Gastrocnemius medialis (tissue), 4 donors: ENCODE measurements around the gene MATN1. TPM values are rescaled to one million over a fixed set of nuclear protein-coding genes. Genes with fewer than 3 reads are reported as not detected.

Experiments used
- ATAC-seq, 2 donors: fragments of 150-250 bp; one replicate each; pipeline ENCODE4 v1.9.1; 2016
- DNase-seq, 2 donors: peaks; one replicate each; pipeline ENCODE4 v3.0.0-alpha.2; 2019
- H3K27ac ChIP-seq, 4 donors: fragments of 200-600 bp; sonication (generic); 1 replicate in 1 of 4; 2 replicates in 3 of 4; pipeline ENCODE4 v1.5.1; 2016 to 2018; ENCODE audit warnings: mild to moderate bottlenecking in 2 of 4, moderate library complexity in 1 of 4
- H3K27me3 ChIP-seq, 3 donors: fragments of 200-600 bp; sonication (generic) in 2 of 3; 1 replicate in 1 of 3; 2 replicates in 2 of 3; pipeline versions ENCODE4 v1.5.1 to v1.6.0; 2016 to 2019; ENCODE audit warnings: mild to moderate bottlenecking in 1 of 3, moderate library complexity in 1 of 3
- H3K36me3 ChIP-seq, 2 donors: fragments of 200-600 bp; sonication (generic) in 1 of 2; one replicate each; pipeline ENCODE4 v1.5.1; 2017 to 2018
- H3K4me1 ChIP-seq, 2 donors: fragments of 200-600 bp; sonication (generic) in 1 of 2; one replicate each; pipeline ENCODE4 v1.5.1; 2016 to 2017; ENCODE audit warnings: mild to moderate bottlenecking in 2 of 2
- H3K4me3 ChIP-seq, 4 donors: fragments of 200-600 bp; sonication (generic) in 3 of 4; 1 replicate in 1 of 4; 2 replicates in 3 of 4; pipeline ENCODE4 v1.5.1; 2016 to 2019; ENCODE audit warnings: mild to moderate bottlenecking in 2 of 4
- H3K9me3 ChIP-seq, 3 donors: fragments of 200-600 bp; sonication (generic) in 2 of 3; 1 replicate in 1 of 3; 2 replicates in 2 of 3; pipeline ENCODE4 v1.5.1; 2016 to 2019
- POLR2A ChIP-seq, 2 donors: fragments of 450-650 bp; IDR thresholded peaks; one replicate each; pipeline ENCODE4 v1.6.1; 2017; ENCODE audit warnings: antibody characterized with exemption in 2 of 2, mild to moderate bottlenecking in 2 of 2, moderate library complexity in 2 of 2
- in situ Hi-C, 4 donors: fragments of 200-750 bp; cut with MboI; loops; one replicate each; pipeline versions ENCODE4 v1.15.0 to v1.8.0; 2017; ENCODE audit warnings: low sequenced_read_pairs in 4 of 4
- intact Hi-C: fragments of 100-400 bp; cut with DNase I; formaldehyde crosslinking; loops from one replicate; pipeline ENCODE4 v1.15.1; 2023; ENCODE audit warnings: low total_unique reads
- total RNA-seq, 4 donors: library from RNA; depleted of rRNA; stranded (reverse); fragments of >200 nt; gene quantifications; one replicate each; pipeline versions ENCODE4 v1.1.0 to v1.2.3, GENCODE V29; 2016
- TF ChIP-seq, protein P1 (sequence below), 5 experiments: fragments of 450-650 bp in 3 of 5; fragments of 200-600 bp in 2 of 5; sonication (generic) in 2 of 5; IDR thresholded peaks in 4 of 5; conservative IDR thresholded peaks in 1 of 5; 1 replicate in 4 of 5; 2 replicates in 1 of 5; pipeline ENCODE4 v1.5.1; 2016 to 2019; ENCODE audit warnings: antibody characterized with exemption in 5 of 5, mild to moderate bottlenecking in 3 of 5, moderate library complexity in 3 of 5

MATN1 gene
- total RNA-seq, 4 donors from 2014 or later: not detected

DNA sequence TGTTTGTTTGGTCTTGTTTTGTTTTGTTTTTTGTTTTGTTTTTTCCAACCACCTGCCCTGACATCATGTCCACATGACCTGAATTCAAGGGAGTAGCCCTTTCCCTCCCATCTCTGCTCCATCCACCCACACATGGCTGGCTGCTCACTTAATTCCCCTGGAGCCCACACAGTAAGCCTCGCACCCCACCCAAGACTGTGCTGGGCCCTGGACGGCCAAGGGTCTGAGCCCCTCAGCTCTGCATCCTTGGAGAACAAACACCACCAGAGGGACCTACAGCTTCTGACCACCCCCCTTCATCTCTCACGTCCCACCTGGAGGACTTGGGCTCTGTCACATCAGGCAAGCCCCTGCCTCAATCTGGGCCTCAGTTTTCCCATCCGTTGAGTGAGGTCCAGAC, 39.1 kb downstream of the MATN1 start:
- in situ Hi-C loops (loop anchor here in 3 of 4 donors (25.0 kb wide), 4 partner anchors 897 to 1897 kb away; partner anchors contain the start of genes MECR (in 1 of the 3) and PTPRU (in 1 of the 3)), intact Hi-C loops (loop anchor here (5.0 kb wide), 1 partner anchor 937 kb away; no protein-coding TSS in a partner anchor)
- H3K36me3 ChIP-seq: no peaks in the 10 kb centered on the region
- ATAC-seq: no peak
- no peak overlapping the region for H3K27ac ChIP-seq
- TF ChIP-seq POLR2A (IDR thresholded peaks at IDR 0.05): no peak
- TF ChIP-seq, protein P1, sequence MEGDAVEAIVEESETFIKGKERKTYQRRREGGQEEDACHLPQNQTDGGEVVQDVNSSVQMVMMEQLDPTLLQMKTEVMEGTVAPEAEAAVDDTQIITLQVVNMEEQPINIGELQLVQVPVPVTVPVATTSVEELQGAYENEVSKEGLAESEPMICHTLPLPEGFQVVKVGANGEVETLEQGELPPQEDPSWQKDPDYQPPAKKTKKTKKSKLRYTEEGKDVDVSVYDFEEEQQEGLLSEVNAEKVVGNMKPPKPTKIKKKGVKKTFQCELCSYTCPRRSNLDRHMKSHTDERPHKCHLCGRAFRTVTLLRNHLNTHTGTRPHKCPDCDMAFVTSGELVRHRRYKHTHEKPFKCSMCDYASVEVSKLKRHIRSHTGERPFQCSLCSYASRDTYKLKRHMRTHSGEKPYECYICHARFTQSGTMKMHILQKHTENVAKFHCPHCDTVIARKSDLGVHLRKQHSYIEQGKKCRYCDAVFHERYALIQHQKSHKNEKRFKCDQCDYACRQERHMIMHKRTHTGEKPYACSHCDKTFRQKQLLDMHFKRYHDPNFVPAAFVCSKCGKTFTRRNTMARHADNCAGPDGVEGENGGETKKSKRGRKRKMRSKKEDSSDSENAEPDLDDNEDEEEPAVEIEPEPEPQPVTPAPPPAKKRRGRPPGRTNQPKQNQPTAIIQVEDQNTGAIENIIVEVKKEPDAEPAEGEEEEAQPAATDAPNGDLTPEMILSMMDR (IDR thresholded peaks at IDR 0.05 in 4 of 5, conservative IDR thresholded peaks at IDR 0.05 in 1 of 5): no peak
- peaks cover 31 to 40% (median 32%) of the 10 kb centered on the region in 3 donors for H3K27me3 ChIP-seq
- DNase-seq: no peak
- no peaks in the 10 kb centered on the region for H3K4me1 ChIP-seq
- no peaks in the 10 kb centered on the region for H3K9me3 ChIP-seq
- no peak overlapping the region for H3K4me3 ChIP-seq

DNA sequence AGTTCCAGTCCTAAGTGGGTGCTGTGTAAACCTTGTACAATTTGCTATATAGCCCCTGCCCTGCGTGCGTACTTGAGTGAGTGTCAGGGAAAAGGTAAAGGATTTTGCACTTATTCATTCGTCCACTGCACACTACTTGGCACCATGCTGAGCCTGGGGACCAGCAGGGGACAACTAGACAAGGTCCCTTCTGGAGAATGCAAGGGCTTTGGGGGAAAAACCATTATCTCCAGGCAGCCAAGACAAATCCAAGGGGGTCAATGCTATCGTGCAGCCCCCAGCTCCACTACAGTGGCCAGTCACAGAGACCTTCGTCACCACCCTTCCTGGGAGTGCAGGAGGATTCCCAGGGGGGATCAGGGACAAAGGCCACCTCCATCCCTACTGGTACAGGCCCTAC, 39.7 kb downstream of the MATN1 start:
- Histone ChIP-seq H3K27ac (no peak overlapping the region), H3K9me3 (no peaks in the 10 kb centered on the region), H3K36me3 (no peaks in the 10 kb centered on the region), H3K4me3 (no peak overlapping the region), H3K27me3 (peaks cover 31 to 40% (median 32%) of the 10 kb centered on the region in 3 donors), H3K4me1 (no peaks in the 10 kb centered on the region)
- DNase-seq (no peak), ATAC-seq (no peak)
- in situ Hi-C loops: loop anchor here in 3 of 4 donors (25.0 kb wide), 4 partner anchors 896 to 1896 kb away; partner anchors contain the start of genes MECR (in 1 of the 3) and PTPRU (in 1 of the 3)
- intact Hi-C loops: loop anchor here (5.0 kb wide), 1 partner anchor 936 kb away; no protein-coding TSS in a partner anchor
- TF ChIP-seq, protein P1 (IDR thresholded peaks at IDR 0.05 in 4 of 5, conservative IDR thresholded peaks at IDR 0.05 in 1 of 5): no peak
- no peak for TF ChIP-seq POLR2A (IDR thresholded peaks at IDR 0.05)

DNA sequence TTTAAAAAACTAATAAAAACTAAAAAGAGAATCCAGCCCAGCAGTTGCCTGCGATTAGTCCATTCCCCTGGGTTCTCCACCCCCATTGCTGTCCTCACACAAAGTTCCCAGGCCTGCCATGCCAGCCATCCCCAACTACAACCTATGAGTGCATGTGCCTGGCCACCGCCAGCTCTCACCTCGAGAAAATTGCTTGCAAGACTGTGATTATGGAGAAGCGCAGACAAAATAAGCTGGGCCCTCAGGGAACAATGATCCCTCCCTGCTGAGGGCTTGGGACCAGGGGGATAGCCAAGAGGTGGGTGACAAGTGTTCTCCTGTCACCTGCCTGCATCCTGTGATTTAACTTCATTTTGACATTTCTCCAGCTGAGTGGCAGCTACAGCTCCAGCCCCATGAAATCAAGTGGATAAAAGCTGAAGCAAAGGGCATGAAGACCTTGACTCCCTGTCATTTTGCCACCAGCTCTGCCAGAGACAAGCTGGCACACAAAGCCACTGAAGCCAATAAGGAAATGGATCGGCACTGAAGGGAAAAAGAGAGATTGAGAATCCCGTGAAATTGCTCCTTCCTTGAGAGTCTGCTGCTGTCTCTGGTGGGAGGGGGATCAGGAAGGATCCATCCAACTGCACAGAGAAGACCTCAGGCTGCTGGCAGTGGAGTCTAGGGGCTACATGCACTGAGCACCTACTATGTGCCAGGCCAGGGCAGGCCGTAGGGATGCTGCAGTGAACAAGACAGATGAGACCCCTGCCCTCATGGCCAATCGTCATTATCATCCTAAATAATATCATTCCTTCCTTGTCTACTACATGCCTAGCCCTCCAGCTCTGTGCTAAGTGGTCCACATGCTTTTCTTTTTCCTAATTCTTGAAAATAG, 40.7 kb downstream of the MATN1 start:
- H3K36me3 ChIP-seq: no peaks in the 10 kb centered on the region
- no peak overlapping the region for H3K27ac ChIP-seq
- no peak for DNase-seq
- in situ Hi-C loops (loop anchor here in 3 of 4 donors (25.0 kb wide), 4 partner anchors 895 to 1895 kb away; partner anchors contain the start of genes MECR (in 1 of the 3) and PTPRU (in 1 of the 3)), intact Hi-C loops (loop anchor here (5.0 kb wide), 1 partner anchor 935 kb away; no protein-coding TSS in a partner anchor)
- H3K4me3 ChIP-seq: no peak overlapping the region
- no peak for TF ChIP-seq POLR2A (IDR thresholded peaks at IDR 0.05)
- TF ChIP-seq, protein P1 (IDR thresholded peaks at IDR 0.05 in 4 of 5, conservative IDR thresholded peaks at IDR 0.05 in 1 of 5): no peak
- no peak for ATAC-seq
- H3K9me3 ChIP-seq: no peaks in the 10 kb centered on the region
- H3K4me1 ChIP-seq: no peaks in the 10 kb centered on the region
- H3K27me3 ChIP-seq: peaks cover 31 to 40% (median 32%) of the 10 kb centered on the region in 3 donors

DNA sequence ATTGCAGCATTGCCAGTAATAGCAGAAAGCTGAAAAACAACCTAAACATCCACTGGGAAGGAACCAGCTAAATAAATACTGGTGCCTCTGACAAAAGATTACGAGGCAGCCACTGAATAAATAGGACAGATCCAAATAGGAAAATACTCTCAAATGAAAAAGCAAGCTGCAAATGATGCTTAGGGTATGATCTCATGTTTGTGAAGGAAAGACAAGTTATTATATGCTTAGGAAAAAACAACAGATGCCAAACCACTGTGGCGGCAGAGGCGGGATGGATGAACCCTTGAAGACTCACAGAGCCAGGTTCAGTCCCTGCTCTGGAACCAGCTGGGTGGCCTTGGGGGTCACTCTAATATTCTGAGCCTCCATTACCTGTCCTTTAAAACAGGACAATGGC, 41.6 kb downstream of the MATN1 start:
- Histone ChIP-seq H3K4me3 (no peak overlapping the region), H3K4me1 (no peaks in the 10 kb centered on the region), H3K27ac (no peak overlapping the region), H3K36me3 (no peaks in the 10 kb centered on the region), H3K9me3 (no peaks in the 10 kb centered on the region), H3K27me3 (peaks cover 31 to 40% (median 31%) of the 10 kb centered on the region in 3 donors)
- TF ChIP-seq POLR2A (IDR thresholded peaks at IDR 0.05): no peak
- TF ChIP-seq, protein P1 (IDR thresholded peaks at IDR 0.05 in 4 of 5, conservative IDR thresholded peaks at IDR 0.05 in 1 of 5): no peak
- intact Hi-C loops: loop anchor here (5.0 kb wide), 1 partner anchor 934 kb away; no protein-coding TSS in a partner anchor
- in situ Hi-C loops: loop anchor here in 3 of 4 donors (25.0 kb wide), 4 partner anchors 894 to 1894 kb away; partner anchors contain the start of genes MECR (in 1 of the 3) and PTPRU (in 1 of the 3)
- no peak for ATAC-seq
- DNase-seq: no peak
